Measurements from ENCODE around the gene GALNT12.

Gene GALNT12

DNA sequence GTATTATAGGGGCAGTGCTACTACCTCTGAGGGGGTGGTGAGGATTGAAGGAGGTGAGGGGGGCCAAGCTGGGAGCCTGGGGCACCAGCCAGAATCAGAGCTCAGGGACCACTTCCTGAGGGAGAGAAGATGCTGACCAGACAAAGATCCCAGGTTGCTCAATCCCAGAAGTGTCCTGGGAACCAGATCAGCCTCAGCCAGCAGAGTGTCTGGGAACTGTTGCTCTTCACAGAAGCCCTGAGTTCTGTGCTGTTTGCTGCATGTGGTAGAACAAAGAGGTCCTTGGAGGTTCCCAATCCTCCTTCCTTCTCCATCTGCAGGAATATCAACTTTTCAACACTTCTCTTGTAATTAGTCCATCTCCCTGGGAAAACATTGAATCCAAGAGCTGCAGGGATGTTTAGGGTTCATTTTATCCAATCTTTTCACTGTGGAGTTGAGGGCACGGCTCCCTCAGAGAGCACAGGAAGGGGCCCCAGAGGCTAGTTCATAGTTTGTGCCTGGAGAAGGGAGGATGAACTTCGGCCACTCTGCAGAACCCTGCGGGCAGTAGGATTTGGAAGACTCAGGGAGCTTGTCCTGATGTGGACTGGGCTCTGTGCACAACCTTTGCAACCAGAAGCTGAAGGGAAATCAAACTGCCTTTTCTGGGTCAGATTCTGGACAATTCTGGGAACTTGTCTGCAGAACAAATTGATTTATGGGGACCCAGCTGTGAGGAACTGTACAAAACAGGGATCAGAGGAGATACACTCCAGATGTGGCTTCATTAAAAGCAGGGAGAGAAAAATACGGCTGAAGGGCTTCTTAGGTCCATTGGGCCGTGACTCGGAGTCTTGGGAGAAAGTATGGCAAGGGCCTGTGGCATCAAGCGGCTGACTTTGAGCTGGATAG lies 57.1 kb downstream of the GALNT12 start:
- no peak for DNase-seq

DNA sequence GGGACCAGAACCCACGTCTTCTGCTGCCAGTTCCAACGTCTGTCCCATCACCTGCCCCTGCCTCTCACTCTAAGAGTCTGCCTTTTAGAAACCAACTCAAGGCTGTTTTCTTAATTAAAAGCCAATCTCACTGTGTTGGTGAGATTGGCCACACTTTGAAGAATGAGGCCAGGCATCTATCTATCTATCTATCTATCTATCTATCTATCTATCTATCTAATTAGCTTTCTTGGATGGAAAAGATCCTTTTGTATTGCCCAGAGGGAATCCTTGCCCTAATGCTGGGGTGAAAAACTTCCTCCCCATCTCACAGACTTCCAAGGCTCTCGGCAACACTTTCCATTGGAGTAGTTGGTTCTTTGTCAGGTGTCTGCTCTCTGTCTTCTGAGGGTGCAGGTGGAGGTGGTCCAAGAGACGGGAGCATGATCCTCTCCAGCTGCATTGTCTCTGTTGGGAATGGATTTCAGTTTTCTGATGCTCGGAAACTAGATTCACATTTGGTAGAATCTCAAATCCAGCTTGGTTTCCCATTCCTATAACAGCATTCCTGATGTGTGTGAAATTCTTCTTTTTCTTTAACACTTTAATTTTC lies 57.9 kb downstream of the GALNT12 start:
- no peak for DNase-seq

DNA sequence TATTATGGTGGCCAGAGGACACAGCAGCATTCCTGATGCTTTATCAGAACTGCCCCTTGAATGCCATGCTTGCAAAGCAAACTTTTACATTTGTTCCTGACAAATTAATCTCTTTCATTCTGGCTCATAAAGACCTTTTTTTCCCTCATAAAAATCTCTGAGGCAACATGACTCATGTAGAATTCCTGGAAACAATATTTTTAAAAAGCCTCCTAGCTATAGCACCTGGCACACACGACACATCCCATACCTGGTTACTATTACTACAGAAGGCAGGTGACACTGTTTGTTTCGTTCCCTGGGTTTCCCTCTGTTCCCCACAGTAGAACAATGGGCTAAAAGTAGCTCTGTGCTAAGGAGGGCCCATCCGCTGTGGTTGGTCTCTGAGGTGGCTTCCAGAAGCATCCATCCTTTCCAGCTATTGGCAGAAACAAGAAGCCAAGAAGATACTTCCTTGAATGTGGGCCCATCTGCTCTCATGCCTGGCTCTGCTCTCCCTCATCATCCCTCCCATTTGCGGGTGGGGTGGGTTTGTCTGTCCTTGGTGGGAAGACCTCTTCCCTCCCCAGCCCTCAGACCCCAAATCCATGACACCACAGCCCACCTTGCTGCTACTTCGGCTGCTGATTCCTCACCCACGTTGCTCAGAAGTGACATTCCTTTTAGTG lies 59.1 kb downstream of the GALNT12 start:
- no peak for DNase-seq

DNA sequence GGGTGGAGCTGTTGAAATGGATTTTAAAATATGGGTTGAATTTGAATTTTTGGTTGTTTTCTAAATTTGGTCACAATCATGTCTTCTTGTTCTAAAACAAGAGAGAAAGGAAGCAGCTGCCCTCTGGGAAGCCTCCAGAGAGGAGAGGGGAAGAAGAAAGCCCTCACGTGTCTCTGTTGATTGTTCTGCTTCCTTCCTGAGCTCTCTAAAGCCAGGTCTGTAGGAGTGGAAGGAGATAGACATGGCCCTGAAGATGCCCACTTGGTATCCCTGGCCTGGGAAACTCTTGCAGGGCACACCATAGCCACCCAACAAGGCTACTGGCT lies 59.6 kb downstream of the GALNT12 start:
- DNase-seq = no peak

DNA sequence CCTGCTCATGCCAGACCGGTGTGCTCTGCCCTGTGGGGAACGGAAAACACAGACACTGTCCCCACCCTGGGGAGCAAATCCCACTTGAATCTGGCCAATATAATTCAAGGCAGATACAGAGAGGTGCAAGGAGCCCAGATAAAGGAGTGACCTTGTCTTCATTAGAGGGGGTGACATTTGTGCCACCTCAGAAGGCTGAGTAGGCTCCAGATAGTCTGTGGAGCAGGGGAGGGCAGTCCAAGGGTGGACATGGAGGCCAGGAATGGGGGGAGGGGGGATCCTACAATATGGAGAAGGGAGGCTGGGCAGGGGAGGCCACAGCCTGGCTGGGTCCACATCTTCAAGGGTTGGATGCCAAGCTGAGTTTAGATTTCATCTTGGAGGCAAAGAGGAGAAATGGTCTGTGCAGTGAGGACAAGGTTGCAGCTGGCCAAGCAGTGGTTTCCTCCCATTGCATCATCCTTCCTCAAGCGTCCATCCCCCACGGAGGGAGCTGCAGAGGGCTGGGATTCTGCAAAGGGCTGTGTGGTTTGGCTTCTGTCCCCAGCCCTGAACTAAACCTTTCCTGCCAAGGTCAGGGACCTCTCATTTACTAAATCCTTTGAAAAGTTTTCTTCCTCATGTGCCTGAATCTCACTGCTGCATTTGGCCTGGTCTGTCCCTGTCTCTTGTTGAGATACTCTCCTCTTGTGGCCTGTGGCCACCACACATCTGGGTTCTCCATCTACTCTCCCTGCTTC lies 60.1 kb downstream of the GALNT12 start:
- DNase-seq = no peak

DNA sequence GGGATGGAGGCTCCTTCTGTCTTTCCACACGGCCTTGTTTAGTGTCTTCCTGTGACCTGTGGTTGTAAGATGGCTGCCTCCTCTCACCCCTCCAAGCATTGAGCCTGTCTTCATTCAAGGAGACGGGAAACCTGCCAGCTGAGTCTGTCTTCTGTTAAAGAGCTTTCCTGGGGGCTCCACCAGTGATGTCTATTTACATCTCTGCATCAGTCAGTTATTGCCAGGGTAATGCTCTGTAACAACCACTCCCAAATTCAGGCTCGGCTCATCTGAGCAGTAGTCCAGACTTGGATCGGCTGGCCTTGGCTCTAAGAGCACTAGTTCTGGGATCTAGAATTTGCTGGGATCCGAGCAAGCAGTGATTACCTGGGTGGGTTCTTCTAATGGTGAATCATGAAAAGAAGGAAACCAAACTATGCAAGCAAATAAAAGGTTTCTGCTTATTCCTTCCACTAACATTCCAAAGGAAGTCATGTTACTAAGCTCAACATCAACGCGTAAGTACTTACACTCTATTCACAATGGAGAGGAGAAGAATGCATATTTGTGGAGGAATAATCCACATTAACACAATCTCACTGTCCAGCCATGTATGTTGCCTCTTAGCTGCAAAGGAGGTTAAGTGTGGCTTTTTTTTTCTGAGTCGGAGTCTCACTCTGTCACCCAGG lies 61.7 kb downstream of the GALNT12 start:
- DNase-seq = no peak

DNA sequence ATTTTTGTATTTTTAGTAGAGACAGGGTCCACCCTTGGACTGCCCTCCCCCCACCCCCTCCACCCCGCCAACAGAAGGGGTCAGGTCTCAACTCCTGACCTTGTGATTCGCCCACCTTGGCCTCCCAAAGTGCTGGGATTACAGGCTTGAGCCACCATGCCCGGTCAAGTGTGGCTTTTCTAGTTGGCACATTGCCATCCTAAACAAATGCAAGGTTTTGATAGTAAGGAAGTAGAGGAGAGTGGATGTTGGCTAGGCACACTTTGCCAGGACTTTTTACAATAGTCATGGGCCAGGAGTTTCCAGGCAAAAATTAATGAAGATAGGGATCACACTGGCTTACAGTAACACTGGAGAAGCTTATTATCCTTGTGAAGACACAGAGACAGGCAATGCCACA lies 62.4 kb downstream of the GALNT12 start:
- no peak for DNase-seq

DNA sequence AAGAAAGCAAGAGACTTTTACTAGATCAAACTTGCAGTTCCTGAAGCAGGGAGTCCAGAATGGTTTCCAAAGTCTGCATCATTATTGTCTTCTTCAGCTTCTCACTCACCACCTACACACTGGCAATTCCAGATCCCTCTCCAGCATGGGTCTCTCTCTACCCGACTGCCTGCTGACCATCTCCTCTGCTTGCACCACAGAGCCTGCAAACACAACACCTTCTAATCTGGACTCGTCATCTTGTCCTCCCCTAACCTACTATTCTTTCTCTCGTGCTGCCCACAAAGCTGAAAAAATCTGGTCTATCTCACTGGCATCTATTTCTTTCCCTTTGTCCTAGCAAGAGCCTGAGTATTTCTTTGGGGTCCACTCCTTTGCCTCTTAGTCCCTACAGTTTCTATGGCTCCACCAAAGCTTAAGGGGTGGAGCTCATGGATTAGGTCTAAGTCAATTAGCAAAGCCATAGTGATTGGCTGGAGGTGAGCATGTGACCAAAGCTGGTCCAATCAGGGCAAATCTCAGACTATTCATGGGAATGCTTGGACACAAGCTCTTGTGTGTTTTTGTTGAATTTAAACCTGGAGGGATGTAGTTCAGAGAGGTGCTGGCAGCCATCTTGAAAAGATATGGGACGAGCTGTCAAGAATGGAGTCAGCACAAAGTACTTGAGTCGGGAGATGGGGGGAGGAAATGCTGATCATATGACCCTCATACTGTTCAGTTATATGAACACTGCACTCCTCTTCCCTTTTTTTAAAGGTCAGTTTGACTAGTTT lies 63.5 kb downstream of the GALNT12 start:
- no peak for DNase-seq

DNA sequence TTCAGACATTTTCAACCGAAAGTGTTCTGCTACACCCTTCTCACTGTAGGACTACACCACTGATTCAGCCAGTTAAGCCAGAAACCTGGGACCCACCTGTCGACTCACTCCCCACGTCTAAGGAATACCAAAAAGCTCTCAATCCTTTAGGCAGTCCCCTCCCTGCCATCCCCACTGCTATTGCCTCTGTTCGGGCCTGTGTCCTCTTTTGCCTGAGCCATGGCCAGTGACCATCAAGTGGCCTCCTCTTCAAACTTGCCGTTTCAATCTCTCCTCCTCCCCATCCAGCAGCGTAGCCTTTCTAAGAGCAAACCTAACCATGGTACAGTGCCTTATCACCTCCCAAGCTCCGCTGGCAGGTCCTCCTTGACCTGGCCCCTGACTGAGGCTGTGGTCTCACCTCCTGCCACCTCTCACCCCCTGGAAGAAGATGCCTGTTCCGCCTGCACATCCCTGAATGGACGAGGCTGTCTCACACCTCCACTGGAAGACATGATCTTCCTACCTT lies 64.1 kb downstream of the GALNT12 start:
- DNase-seq = no peak

DNA sequence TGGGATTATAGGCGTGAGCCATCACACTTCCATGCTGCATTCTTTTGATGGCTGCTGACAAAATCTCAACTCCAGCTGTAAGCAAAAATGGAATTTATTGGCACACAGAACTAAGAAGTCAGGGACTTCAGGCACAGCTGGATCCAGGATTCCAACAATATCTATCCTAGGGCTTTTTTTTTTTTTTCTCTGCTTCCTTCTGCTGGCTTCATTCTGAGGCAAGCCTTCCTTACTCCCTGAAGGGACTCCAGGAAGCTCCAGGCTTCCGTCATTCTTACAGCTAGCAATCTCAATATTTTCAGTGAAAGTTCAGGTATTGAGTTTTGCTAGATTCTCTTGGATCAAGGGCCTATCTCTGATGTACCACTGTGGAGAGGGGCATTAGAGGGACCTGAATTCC lies 66.1 kb downstream of the GALNT12 start:
- no peak for DNase-seq

DNA sequence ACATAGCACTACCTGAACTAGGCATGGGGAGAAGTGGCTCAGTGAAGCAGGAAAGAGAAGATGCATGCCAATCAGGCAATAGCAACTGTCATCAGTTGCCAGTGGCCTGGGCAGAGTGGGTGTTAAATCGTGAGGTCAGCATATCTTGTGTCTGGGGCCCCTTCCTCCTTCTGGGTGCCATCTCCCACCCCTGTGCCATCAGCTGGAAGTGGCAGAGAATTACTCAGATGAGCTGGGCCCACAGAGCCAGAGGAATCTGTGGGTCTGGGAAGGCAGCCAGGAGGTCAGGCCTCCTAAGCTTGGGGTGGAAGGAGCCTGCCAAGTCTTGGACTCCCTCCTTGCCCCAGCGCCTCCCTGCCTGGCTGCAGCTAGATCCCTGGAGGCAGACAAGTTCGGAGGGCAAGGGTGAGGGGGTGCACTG lies 66.5 kb downstream of the GALNT12 start:
- no peak for DNase-seq

DNA sequence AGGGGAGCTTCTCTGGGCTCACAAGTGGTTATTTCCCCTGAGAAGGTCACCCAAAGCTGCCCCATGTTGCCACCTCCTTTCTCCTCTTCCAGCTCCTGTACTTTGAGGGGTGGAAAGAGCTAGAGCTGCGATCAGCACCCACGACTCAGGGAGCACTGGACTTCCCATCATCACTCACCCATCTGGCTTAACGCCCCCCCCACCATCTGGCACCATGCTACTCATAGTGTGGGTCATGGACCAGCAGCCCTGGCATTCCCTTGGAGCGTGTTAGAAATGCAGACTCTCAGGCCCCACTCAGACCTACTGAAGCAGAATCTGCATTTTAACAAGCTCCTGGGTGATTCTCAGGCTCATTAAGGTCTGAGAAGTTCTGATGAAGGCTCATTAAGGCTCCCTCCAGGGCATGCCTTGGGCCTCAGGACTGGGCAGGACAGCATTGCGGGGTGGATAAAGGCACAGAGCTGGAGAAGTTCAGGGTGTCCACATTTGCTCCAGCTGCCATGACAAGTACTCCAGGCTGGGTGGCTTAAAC lies 67.3 kb downstream of the GALNT12 start:
- no peak for DNase-seq

DNA sequence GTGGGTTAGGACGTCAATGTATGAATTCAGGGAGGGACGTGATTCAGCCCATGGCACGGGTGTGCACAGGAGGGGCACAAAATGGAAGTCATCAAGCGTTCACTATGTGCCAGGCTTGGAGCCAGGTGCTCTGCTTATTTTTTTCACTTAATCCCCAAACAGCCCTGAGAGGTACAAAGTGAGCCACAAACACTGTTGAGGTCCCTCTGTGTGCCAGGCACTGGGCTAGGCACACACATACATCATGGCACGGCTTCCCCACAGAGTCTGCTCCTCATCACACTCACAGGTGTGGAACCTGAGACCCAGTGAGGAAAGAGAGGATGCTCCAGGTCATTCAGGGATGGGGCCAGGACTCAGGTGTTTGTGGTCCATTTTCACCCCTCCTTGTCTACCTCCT lies 68.1 kb downstream of the GALNT12 start:
- DNase-seq = no peak

DNA sequence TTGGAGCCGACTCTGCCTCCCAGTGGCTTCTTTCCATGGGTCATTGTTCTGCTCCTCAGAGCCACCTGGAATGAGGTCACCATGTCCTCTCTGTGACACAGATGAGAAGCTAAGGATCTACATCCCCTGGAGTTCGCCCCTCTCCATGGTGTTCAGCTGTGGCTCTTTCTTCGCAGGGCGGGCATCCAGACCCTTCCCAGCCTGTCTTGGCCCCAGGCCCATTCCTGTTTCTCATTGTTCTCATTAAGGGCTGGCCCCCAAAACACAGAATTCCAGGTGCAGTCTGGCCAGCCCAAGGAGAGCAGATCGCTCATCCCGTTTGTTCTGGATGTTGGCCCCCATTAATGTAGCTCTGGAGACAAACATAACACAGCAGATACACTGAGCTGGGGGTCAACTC lies 69.8 kb downstream of the GALNT12 start:
- DNase-seq = no peak

DNA sequence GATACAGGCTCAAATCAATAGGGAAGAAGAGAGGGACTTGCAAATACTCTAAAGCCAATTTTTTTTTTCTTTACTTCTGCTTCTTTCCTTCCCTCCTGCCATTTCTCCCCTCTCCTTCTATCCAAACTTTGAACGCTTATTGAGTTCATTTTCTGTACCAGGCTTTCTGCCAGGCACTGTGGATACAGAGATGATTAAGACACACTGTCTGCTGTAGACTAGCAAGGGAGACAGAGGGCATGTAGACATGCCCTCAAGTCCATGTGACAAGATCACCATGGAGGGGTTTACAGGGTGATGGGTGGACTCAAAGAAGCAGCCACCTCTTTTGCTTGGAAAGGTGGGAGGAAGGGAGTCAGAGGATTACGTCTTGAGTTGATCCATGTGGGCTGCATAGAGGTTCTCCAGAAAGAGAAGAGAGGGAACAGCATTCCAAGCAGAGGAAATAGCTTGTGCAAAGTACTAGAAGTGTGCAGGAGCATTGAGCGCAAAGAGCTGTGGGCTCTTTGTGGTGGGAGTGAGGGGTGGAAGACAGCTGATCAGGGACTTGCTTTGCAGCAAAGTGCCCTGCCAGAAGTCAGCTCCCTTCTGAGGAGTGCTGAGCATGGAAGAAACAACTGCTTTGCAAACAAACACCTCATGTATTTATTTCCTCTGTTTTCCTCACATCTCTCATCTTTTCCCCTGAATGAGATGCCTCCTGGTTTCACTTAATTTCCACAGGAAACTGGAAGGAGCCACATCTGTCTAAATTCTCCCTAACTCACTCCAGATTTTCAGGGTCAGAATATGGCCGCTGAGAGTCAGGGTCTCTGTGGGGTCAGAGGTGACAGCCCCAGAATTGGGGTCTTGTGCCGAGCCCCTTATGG lies 71.9 kb downstream of the GALNT12 start:
- no peak for DNase-seq

DNA sequence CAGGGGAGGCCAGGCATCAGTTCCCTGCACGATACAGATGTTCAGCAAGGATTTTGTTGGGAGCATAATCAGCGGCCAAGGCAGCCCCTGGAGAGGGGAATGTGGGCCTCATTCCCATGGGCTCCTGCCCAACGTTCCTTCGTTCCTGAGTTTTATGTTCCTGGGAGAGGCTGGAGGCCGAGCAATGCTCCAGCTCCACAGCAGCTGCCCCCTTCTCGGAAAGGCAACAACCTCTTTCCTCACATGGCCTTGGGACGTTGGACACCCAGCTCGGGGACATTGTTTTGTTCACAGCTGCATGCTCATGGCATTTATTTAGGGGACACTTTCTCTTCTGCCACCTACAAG lies 72.5 kb downstream of the GALNT12 start:
- DNase-seq = no peak

DNA sequence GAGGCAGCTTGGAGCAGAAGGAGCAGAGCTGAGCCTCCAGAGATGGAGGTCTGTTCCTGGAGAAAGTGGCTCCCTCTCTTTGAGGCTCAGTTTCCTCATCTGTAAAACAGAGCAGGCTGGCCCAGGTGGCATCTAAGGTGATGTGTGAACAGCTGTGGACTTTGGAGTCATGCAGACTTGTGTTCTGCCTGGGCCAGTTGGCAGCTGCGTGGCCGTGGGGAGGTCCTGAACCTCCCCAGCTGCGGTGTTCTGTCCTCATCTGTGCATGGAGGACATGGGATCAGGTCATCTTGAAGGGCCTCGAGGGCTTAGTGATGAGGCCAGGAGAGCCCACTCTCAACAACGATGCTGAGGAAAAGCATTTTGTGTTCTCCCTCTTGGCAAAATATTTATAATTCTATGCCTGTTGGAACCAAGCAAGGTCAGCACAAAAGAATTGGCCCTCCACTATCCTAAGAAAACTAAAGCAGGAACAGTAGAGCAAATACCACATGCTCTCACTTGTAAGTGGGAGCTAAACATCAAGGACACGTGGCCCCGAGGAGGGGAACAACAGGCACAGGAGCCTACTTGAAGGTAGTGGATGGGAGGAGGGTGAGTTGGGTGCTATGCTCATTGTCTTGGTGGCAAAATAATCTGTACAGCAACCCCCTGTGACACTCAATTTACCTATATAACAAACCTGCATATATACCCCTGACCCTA lies 73.0 kb downstream of the GALNT12 start:
- no peak for DNase-seq

DNA sequence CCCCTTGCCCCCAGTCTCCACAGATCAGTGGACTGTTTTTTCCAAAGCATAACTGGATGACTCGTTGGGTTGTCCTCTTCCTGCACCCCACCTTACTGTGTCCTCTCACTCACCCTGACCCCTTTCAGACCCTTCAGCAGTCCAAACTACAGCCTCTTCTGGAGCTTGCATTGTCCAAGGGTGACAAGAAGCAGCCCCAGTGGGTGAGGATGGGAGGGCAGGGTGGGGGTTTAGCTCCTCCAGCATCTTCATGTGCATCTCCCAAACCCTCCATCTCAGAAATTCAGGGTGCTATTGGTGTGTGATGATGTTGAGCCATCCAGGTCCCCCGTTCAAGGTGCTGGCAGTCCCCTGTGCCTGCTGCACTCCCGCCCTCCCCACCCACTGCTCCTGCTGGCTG lies 73.9 kb downstream of the GALNT12 start:
- no peak for DNase-seq

DNA sequence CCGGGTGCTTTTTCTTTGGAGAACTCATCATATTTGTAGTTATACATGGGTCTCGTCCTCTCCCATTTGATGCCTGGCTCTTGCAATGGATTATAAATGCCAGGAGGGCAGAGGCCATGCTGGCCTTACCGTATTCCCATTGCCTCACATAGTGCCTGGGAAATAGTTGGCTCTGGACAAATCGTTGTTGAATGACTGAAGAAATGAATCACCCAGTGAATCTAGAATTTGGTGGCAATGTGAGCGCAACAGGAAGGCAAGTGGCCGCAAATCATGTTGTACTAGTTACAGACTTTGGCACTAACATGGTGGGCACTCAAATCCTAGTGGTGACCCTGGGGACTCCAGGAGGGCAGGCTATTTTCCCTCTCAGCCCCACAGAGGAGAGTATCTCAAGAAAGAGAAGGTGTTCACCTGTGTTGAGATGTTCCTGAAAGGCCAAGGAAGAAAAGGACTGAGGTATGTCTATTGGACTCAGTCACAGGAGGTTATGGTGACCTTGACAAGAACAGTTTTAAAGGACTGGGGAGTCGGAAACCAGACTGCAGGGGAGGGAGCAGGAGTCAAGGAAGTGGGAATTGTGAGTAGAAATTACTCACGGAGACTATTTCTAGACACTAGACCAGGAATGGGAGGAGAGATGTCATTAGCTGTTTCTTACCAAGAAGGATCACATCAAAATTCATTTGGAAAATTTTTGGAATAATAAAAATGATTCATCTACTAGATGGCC lies 74.5 kb downstream of the GALNT12 start:
- no peak for DNase-seq

All from effector CD4-positive, alpha-beta T cell (primary cell).